ENCODE data around the gene OSCP1.

- no peak for TF ChIP-seq EP300 (IDR thresholded peaks at IDR 0.05; ENCODE audit: borderline replicate concordance in 1 of 2, low read depth in 1 of 2, low read length in 1 of 2)
- TF ChIP-seq RAD21 (IDR thresholded peaks at IDR 0.05; ENCODE audit: low read length), result no peak
- no peak for TF ChIP-seq TEAD4 (IDR thresholded peaks at IDR 0.05; ENCODE audit: borderline replicate concordance, insufficient read depth)
- TF ChIP-seq CHD2 (IDR thresholded peaks at IDR 0.05; ENCODE audit: low read length, partially characterized antibody), result no peak
- TF ChIP-seq USF2 (IDR thresholded peaks at IDR 0.05; ENCODE audit: borderline replicate concordance, low read depth, low read length), result no peak
Observed at GRCh38 chr1:36484099-36484498, 33.8 kb upstream of the OSCP1 start.

Data from SK-N-SH (cell line).